ENCODE data around the gene SELENOT.

DNA sequence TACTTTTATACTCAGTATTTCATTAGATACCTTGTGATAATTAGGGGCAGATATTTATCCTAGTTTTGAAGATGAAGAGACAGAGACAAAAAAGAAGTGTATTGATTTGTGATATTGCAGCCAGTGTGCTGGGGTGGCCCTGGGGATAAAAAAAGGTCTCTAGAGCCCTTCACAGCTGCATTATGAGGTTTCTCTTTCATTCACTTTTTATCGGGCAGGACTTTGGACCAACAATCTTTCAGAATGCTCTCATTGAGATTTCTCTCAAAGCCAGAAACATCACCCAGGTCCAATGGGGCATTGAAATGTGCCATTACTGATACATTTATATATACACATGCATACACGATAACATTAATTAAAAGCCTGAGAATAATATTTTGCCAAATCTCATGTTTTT, 20.5 kb upstream of the SELENOT start:
- TF ChIP-seq CTCF (IDR thresholded peaks at IDR 0.05) (no peak), POLR2A (IDR thresholded peaks at IDR 0.05) (no peak)

All from testis (tissue), 2 donors.